HG02798 (cell line): ENCODE results near the gene UNC119B.
"Not testable (repeated sequence)": the region's sequence is repeated elsewhere in the genome, so short reads cannot be mapped to it uniquely, and the experiment has no call there.

Experiments
- ATAC-seq: cut with Tn5 transposase; IDR thresholded peaks from one replicate; pipeline ENCODE4 v1.9.1; 2021; ENCODE audit warnings: mild to moderate bottlenecking; ENCODE audit not compliant: unreplicated experiment, poor library complexity

UNC119B gene

DNA sequence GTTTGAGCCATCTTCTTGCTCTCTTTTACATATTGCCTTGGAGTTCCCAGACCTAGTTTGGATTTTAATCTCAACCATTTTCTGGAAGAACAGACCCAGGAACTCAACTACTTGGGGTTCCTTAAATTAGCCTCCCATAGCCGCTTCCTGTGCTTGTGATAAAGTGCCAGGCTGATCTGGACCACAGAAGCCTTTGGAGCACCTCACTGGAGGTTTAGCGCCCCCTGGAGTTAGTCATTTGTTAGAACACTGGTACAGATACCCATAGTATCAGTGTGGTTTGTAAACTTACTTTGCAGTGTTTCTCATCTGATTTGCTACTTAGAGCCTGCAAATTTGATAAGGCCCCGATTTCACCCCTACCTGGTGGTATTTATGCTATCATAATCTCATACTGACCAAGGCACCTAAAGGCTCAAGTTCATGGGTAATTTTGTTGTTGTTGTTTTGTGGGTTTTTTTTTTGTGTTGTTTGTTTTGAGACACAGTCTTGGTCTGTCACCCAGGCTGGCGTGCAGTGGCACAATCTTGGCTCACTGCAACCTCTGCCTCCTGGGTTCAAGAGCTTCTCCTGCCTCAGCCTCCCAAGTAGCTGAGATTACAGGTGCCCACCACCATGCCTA lies 3.7 kb downstream of the UNC119B start:
- ATAC-seq = peak; percentile 35

DNA sequence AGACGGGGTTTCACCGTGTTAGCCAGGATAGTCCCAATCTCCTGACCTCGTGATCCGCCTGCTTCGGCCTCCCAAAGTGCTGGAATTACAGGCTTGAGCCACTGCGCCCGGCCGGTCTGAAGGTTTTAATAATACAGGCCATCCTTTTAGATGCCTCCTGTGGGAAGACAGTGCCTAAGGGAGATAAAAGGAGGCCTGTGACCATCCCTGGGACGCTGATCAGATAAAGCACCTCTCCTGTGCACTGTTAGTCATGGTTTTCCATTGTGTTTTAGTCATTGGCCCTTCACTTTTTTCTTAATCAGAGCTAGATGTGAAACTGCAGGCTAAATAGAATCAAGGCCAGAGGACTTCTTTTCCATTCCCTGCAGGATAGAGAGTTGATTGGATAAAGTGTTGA lies 7.8 kb downstream of the UNC119B start:
- no peak for ATAC-seq

DNA sequence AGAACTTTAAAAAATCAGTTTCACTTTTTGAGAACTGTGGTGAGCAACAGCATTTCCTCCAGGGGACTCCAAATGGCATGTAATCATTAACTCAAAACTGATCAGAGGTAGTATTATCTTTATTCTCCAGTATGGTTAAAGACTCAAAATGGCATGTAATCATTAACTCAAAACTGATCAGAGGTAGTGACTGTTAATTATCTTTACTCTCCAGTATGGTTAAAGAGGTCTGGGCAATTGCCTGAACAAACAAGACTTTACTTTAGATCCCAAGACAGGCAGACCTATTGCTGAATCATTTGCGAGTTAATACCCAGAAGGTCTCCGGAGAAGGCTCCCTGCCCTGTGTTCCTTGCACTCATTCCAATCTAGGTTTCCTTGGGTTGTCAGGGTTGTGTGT lies 8.8 kb downstream of the UNC119B start:
- no peak for ATAC-seq

DNA sequence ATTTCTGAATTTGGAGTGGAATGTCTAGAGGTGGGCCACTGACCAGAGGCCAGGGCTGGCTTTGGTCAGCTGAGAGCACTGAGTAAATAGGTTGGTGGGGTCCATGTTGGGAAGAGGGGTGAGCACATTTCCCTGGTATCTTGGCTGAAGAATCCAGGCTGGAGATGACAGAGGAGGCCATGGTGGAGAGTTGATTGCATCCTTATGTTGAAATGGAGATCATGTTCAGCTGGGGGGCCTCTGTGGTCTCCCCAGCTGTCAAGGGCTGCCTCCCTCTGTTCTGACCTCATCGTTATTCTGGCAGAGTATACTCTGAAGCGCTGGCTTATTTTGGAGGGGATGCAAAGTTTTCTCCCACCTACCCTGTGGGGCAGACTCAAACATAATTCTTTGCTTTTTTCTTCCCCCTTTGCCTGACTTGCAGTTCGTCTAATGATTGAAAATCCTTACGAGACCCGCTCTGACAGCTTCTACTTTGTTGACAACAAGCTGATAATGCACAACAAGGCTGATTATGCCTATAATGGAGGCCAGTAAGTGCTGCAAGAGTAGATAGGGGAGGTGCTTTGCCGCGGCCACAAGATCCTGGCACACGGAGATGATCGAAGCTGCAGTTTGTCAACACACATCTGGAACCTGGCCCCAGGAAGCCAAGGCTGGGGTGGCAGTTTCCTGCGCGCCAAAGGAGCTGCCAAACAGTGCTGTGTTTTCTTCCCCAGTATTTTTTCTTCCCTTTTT lies 9.4 kb downstream of the UNC119B start:
- no peak for ATAC-seq

DNA sequence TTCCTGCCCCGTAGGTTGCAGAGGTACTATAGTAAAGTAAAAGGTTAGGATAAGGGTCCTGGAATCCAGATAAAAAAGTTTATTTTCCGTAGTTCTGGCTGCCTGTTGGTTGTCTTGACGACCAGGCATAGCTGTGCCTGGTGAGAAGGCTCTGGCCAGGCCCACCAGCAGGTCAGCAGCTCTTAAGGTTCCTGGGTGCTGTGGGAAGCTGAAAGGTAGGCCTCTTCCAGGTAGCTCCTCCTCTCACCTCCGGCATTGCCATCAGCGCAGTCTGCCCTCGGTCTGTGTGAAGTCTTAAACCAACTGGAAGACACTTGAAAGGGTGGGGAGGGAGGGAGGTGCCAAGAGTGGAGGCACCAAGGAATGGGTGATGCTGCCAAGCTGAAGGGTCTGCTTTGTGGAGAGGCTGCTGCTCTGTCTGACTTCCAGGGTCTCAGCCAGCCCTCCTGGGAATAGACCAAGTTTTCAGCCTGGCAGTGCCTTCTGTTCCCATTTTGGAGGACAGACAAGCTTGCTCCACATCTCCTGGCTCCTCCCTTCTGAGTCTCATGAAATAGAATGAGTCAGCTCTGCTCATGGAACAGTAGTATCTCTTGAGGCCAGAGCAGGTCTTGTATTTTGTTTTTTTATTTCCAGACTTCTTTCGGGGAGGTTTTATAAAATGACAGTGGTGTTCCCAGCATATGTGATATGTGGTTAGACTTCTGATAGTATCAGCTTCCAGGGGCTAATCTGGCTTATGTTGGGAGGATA lies 10.2 kb downstream of the UNC119B start:
- ATAC-seq = no peak

DNA sequence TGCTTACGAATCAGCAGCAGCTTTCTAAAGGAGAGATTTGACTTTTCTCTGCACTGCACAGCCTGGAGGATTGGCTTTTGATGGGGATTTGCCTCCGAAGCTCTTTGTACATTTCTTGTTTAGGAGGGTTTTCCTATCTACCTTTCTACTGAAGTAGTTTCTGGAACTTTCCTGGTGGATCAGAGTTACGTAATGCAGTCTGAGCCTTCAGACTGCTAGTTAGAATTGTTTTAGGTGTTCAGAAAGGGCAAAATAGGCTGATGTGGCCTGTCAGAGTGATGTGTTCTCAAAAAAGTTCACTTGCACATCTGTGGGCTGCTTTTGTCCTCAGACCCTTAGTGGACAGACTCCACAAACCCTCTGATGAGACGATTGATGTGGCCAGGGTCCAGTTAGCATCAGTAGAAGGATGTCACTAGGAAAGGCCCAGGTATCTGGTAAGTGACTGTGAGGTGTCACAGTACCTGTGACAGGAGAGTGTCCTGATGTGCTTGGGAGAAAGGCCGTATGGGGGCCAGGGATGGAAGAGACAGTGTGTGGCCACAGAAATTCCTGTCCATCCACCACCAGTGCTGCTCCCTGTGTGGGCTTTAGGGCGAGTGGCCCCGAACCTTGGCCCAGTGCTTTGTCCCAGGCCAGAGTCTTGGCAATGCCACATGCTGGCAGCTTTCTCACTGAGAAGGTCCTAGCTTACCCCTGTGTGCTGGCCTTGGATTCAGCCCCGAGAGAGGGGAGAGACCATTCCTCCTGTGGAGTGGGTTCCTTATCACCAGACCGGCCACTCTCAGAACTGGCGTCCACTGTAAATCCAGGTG lies 10.9 kb downstream of the UNC119B start:
- no peak for ATAC-seq

DNA sequence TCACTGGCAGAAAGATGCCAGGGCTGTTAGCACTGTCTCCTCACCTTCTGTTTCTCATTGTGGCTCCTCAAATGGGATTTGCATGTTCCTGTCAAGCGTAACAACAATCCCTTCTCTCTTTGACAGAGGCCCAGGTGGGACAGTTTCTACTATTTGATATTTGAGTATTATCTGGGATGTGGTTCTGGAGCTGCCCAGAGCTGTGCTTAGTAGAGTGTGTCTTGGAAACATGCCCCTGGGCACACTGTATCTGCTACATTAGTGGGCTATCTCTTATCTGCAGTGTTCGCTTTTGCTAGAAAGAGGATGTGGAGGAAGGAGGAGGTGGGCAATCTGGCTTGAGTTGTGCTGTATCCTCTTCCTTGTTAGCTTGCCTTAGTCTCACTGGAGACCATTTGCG lies 11.6 kb downstream of the UNC119B start:
- ATAC-seq = no peak

DNA sequence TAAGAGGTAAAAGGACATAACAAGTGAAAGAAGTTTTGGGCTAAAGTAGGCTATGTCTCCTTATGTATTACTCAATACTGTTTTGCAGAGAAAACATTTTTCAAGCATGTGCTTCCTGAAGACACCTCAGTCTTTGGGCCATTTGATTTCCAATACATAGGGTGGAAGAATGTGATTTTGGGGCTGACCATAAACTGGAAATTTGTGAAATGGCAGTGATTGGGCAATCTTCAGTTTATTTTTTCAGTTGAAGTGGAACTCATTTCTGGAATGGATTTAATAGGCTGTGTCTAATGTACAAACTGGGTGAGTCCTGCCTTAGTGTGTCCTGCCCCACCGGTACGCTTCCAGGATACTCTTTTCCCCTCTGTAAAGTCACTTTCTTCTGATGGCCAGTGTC lies 12.5 kb downstream of the UNC119B start:
- ATAC-seq = no peak

DNA sequence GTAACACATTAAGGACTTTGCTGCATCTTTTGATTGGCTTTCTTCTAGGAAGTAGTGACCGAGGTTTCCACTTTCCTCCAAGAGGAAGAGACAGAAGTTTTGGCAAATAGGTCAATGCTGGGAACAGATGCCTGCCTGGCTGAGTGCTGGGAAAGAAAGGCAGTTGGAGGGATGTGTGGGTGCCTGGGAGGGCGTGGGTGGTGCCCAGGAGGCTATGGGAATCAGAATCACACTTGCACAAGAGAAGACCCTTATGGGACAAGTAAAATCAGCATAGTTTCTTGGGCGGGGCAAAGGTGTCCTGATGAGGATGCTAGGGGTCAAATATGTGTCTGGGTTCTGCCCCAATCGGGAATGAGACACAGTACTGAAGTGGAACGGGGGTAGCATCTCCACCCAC lies 14.5 kb downstream of the UNC119B start:
- no peak for ATAC-seq

DNA sequence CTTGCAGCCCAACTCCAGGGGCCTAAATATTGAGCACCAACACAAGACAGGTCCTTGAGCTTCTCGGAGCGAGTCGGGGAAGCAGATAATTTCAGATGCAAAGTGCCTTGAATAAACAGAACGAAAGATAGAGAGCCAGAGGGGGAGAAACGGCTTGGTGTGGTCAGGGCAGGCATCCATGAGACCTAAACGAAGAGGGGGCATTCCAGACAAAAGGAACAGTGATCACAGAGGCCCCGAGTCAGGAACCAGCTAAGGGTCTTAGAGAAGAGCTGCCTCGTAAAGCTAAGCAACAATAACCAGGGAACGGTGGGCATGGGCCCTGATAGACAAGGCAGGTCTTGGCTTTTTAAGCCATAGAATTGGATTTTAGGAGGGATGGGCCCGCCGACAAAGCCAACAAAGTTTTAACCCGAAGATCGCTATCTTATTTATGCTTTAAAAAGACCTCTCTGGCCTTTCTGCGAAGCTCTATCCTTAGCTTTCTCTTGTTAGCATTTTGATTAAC lies 14.9 kb downstream of the UNC119B start:
- no peak for ATAC-seq

DNA sequence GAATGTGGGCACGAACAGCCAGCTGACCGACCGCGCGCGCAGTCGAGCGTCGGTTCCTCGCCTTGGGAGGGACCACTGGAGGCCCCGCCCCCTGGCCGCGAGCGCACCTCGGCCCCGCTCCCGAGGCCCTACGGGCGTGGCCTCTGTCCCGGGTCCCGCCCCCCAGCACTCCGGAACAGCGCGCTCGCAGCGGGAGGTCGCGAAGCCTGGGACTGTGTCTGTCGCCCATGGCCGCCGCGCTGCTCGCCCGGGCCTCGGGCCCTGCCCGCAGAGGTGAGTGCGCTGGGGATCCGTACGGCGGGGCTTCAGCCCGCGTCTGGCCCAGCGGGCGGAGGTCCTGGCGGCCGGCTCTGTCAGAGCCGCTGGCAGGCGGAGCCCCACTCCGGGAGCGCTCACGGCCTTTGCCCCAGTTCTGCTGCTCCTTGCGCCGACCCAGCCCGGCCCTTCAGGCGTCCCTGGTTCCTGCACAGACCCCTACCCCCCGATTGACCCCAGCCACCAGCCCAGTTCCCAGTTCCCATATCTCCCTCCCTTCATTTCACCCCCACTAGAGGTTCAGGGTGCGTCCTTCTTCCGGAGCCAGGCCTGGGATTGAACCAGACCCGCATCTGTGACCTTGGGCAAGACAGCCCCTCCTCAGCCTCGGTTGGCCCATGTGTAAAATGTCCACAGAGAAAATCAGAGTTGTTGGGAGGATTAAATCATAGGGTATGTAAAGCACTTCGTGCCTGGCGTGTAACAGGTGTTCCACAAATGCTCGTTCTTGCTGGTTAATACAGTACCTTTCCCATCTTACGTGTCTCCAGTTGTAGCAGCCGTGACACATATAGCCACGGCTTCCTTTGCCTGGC lies 15.6 kb downstream of the UNC119B start, which contains the start of gene ACADS:
Gene ACADS, plus strand, starts transcription at position 168 of the 851 bp plus-strand sequence. Its CDS starts 60 bp downstream, at position 228.
- peak; percentile 97 for ATAC-seq

DNA sequence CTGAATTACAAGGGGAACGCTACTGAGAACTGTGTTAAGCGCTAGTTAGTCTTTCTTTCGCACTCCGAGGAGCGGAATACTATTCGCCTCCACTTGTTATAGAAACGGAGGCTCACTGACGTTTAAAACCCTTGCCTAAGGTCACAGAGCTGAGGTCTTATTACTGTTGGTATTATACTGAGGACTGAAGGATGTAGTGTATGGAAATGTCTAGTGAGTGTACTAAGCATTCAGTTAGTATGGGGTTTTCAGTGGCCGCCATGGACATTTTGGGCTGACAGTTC lies 16.2 kb downstream of the UNC119B start:
- no peak for ATAC-seq

DNA sequence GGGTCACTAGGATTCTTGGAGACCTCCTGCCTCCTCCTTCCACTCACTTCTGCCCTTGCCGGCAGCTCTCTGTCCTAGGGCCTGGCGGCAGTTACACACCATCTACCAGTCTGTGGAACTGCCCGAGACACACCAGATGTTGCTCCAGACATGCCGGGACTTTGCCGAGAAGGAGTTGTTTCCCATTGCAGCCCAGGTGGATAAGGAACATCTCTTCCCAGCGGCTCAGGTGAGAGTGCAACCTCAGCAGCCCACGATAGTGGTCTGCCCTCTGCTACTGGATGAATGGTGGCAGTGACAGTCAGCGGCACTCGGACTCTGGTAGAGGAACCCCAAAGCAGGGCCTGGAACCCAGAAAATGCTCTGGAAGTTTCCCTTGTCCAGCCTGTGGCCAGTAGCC lies 16.7 kb downstream of the UNC119B start:
- ATAC-seq = no peak

DNA sequence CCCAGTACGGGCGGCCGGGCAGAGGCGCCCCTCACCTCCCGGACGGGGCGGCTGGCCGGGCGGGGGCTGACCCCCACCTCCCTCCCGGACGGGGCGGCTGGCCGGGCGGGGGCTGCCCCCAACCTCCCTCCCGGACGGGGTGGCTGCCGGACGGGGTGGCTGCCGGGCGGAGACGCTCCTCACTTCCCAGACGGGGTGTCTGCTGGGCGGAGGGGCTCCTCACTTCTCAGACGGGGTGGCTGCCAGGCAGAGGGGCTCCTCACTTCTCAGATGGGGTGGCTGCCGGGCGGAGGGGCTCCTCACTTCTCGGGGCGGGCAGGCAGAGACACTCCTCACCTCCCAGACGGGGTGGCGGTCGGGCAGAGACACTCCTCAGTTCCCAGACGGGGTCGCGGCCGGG lies 21.9 kb downstream of the UNC119B start:
- ATAC-seq = not testable (repeated sequence)

DNA sequence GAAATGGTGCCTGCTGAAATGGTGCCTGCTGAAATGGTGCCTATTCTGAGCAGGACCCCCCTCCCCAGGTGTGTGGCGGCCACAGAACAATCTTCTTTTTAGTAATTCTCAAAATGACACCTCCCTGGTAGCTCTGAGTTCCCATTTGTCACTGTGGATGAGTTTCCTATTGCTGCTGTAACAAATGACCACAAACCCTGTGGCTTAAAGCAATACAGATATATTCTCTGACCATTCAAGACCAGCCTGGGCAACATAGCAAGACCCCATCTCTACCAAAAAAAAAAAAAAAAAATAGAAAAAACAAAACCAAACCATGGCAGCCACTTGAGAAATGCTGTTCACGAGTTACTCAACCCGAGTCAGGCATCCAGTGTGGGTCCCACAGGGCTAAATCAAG lies 23.3 kb downstream of the UNC119B start:
- ATAC-seq = no peak

DNA sequence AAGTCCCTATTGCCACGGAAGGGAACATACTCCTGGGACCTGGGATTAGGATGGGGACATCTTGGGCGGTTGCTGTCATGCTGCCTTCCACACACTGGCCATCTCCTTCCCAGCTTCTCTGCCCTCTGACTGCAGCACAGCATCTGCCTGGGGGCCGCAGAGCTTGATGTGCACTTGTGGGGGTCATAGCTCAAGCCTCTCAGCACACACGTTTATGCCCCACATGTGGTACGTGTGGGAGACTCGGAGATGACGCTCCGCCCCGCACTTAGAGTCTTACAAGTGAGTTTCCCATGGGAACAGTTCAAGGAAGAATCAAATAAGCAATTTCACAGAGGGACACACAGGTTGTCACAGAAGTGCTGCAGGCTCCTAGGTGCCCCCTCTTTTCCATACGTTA lies 24.0 kb downstream of the UNC119B start:
- ATAC-seq = no peak

DNA sequence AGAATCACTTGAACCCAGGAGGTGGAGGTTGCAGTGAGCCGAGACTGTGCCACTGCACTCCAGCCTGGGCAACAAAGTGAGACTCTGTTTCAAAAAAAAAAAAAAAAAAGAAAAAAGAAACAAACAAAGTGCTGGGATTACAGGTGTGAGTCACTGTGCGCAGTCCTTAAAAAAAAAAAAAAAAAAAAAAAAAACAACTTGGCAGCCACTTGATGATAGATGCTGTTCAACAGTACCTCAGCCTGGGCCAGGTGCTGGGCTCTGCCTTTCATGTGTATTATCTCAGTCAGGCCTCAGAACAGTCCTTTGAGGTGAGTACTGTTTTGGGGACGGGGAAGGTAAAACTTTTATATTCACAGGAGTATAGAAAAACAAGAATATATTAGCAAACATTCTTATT lies 24.9 kb downstream of the UNC119B start:
- no peak for ATAC-seq

DNA sequence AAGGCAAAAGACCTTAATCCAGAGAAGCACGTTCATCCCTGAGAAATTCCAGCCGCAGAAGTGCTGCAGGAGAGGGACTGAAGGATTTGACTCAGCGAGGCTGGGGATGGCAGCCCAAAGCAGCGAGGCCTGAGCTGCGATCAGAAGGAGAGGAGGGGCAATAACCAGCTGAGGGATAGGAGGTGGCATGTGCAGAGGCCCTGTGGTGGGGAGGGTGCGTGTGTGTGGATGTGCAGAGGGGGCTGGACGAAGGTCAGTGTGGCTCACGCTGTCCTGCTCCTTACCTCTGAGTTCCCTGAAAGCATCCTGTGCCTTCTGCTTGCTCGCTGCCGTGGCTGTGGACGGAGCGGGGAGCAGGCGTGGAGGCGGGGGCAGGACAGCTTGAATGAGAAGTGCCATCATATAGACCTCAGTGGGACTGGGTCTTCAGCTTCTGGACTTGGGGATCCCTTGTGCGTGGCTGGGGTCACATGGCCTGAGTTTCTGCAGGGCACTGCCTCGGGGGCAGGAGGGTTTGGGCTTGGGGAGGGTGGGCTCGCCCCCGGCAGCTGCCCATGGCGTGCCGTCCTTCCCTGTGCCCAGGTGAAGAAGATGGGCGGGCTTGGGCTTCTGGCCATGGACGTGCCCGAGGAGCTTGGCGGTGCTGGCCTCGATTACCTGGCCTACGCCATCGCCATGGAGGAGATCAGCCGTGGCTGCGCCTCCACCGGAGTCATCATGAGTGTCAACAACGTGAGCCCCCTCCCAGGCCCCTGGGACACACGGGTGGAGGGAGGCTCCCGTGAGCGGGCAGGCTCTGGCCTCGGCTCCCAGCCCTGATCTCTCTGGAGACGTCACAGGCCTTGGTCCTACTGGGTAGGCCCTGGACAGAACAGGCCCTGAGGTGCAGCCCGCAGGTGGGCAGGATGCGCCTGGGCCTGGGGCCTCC lies 26.4 kb downstream of the UNC119B start:
- ATAC-seq = no peak
